HUDEP-2 (cell line): ENCODE results near the gene SLC3A2.

Experiments used
- DNase-seq, 76 experiments: peaks; one replicate each; lab custom pipeline; 2025; ENCODE audit not compliant: unreplicated experiment in 76 of 76; lab: John Stamatoyannopoulos, UW

The SLC3A2 gene

GRCh38 chr11:62908468-62909072, 27.9 kb downstream of the SLC3A2 start:
- DNase-seq: no peak

DNA sequence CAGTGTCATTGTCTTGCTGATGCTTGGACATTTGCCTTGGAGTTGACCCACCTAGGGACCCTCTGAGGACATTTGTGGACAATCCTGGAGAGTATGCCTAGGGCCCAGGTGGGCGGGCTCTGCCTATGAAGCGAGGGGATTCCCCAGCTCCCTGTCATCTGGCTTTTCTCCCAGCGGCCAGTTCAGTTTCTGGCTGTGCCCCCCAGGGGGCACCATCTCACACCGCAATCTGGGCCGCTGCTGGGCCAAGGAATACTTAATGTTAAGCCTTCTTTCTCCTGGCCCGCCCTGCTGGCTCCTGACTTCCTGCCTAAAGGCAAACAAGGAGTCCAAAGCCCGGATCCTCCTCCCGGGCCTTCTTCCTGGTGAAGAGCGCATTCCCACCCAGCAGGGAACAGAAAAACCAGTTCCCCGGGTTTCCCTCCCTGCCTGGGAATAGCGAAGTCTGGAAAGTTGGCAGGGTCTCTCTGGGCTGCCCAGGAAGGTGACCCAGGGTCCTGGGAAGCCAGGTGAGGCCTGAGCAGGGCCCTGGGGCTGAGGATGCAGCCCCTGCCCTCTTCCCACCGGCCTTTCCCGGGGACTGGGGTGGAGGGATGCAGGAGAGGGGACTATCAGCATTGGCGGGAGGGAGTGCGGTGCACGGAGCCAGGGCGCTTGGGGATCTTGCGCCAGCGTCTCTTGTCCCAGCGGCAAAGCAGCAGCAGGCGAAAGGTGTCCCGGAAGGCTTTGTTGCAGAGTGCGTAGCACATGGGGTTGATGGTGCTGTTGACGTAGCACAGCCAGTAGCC, 28.6 kb downstream of the SLC3A2 start:
- DNase-seq: peak in 23 of 76 experiments; percentile 6 to 38 (median 14)

DNA sequence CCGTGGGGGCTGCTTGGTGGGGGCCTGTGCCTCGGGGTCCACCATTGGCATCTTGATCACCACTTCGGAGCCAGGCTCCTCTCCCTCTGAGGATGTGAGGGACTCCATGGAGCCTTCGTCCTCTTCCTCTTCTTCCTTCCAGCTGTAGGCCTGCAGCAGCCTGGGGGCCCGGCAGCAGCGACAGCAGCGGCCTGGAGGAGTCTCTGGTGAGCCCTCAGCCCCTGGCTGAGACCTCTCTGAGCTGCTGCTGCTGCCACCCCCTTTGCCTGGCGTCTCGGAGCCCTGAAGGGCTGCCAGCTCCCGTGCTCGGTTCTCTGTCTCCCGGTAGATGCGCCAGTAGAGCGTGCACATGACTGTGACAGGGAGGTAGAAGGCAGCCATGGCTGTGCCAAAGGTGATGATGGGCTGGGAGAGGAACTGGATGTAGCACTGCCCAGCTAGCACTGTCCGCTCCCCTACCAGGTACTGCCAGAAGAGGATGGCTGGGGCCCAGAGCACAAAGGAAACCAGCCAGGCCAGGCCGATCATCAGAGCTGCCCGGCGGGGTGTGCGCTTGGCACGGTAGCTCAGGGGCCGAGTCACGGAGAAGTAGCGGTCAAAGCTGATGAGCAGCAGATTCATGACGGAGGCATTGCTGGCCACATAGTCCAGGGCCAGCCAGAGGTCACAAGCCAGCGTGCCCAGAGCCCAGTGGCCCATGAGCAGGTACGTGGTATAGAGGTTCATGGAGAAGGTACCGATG, 29.6 kb downstream of the SLC3A2 start:
- DNase-seq: no peak

- DNase-seq: no peak
These were observed 30.7 kb downstream of the SLC3A2 start for GRCh38 chr11:62911137-62912130.

DNA sequence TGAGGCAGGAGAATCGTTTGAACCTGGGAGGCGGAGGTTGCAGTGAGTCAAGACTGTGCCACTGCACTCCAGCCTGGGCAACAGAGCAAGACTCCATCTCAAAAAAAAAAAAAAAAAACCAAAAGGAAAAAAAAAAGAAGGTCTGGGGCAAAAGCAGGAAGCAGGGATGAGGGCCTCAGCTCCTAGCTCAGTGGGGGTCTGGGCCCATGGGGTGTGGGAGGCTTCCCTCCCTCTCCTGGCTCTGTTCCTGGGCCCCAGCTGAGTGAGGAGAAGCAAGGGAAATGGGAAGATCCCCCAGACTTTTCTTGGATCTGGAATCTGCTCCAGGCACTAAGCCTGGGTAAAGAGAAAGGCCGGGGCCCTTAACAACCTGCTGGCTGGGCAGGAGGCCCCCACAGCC, 31.6 kb downstream of the SLC3A2 start:
- no peak for DNase-seq

GRCh38 chr11:62914416-62914815, 33.7 kb downstream of the SLC3A2 start:
- DNase-seq: no peak

GRCh38 chr11:62917906-62918502, 37.3 kb downstream of the SLC3A2 start:
- peak in 8 of 76 experiments; percentile 3 to 29 (median 10) for DNase-seq

GRCh38 chr11:62918531-62918930, 37.8 kb downstream of the SLC3A2 start:
- DNase-seq: no peak

DNA sequence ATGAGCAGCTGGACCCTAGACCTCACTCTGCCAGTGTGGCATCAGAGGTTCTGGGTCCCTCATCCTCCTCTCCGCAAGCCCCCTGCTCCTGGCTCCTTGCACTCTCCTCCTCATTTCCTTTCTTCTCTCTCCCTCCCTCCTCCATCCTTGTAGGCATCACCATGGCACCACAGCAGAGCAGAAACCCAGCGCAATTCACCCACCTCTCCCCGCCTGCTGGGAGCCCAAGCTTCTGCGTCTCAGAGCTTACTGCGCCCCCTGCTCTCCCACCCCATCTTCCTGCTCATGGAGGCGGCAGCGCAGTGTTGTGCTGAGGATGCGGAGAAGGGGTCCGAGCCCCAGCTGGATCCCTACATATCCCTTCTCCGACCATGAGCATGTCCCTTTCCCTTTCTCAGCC, 38.8 kb downstream of the SLC3A2 start:
- DNase-seq: no peak

DNA sequence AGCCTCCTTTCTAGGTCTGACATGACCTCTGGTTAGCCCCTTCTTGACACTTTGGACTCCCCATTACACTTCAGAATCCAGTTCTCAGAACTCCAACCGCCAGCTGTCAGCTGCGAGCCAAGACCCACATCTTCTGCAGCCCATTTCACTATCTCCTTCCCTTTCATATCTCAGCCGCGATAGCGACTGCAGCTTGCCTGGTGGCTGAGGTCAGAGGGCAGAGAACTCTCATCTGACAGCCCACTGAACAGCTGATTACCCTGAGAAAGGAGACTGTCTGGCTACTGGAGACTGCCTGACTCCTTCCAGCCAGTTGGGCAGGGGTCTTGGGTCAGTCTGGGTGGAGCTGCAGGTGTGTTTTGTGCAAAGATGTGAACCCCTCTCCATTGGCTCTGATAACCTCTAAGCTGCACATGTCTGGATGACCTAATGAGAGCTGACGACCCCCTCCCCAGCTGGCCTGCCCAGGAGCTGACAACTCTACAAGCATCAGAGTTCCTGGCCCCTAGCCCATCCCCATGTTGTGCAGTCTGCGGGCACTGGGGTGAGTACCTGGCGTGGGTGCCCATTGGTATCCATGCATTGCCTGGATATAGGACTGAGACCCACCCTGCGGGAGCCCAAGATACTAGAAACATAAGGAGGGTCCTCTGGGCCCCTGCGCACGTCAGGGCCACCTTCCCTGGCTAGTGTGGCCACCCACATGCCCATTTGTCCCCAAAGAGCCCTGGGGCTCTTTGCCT, 39.4 kb downstream of the SLC3A2 start:
- peak in 39 of 76 experiments; percentile 5 to 68 (median 26) for DNase-seq

- no peak for DNase-seq
These were observed 40.5 kb downstream of the SLC3A2 start, which contains the start of gene CHRM1 for GRCh38 chr11:62921201-62921572. Gene CHRM1, minus strand, starts transcription at chr11:62921363. Its CDS starts 10,263 bp downstream, at chr11:62911100.

- peak in 15 of 76 experiments; percentile 1 to 58 (median 16) for DNase-seq
These were observed 41.0 kb downstream of the SLC3A2 start for GRCh38 chr11:62921573-62922188.

DNA sequence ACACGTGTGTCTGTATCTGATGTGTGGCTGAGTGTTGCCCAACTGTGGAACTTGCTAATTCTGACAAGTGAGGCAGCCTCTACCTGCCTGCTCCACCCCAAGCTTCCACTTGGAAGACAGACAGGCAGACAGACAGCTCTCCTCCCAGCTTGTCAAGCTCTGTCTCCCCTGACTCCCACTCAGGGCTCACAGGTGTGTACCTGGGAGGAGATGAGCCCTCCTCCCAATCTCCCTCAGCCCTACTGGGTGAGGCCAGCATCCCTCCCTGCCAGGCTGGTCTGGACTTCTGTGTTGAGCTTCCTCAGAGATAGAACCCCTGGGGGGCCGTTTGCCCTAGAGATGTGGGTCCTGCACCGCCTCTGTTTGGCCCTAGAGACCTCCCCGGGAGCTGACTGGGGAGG, 41.5 kb downstream of the SLC3A2 start:
- DNase-seq: no peak

DNA sequence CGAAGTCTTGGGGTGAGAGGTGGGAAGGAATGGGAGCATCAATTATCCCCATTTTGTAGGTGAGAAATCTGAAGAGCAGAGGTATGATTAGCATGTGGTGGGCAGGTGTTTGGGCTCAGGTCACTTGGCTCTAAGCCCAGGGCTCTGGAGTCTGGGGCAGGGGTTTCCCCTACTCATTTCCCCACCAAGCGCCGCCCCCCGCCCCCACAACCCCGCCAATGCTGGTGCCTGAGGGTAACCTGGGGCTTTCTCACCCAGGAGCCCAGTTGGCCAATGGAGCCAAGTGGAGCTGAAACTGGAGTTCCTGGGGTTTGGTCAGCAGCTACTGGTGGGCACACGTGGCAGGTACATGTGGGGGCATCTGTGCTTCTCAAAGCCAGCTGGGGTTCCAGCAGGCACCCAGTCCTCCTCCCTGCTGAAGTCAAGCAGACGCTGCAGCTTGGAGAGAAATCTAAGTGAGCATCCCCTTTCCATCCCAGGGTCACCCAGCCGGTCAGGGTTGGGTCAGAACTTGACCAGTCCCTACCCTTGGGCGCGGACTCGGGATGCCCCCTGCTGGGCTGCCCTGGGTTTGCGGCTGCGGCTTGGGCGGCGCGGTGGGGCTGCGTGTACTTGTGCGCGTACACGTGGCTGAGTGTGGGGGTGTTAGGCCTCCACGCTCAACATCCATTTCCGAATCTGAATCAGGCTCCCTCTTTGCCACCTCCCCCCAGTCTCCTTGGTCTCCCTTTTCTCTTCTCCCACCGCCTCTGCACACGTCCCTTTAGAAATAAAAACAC, 42.1 kb downstream of the SLC3A2 start:
- DNase-seq: peak in 1 of 76 experiments; percentile 7

- no peak for DNase-seq
These were observed 43.1 kb downstream of the SLC3A2 start for GRCh38 chr11:62923601-62924411.

DNA sequence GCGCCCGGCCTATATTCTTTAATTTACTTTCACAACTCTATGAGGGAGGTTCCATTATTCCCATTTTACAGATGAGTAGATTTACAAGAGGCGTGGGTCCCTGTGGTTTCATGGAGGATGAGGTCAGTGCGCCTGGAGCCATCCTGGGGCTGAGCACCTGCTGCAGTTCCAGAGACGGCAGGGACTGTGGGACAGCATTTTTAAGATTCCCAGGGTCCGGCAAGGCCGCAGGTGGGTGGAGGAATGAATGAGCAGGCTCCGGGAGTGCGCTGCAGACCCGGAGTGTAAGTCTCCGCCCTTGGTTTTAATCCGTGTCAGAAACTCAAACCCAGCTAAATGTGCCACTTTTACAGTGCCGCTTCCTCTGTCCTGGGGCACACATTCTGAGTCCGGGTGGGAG, 44.6 kb downstream of the SLC3A2 start:
- no peak for DNase-seq
